Measurements from ENCODE around the gene LY86. TPM values are rescaled to one million over a fixed set of nuclear protein-coding genes. Genes with fewer than 3 reads are reported as not detected.

Gene LY86
- total RNA-seq, result not detected

GRCh38 chr6:6588064-6588923, at the start of gene LY86:
Gene LY86, plus strand, starts transcription at chr6:6588720. Its CDS starts 15 bp downstream, at chr6:6588735.
- Histone ChIP-seq H3K9me3 (no peaks in the 10 kb centered on the region), H3K4me3 (peak within 1 kb of the TSS in 1 of 2 donors; percentile 9), H3K4me1 (no peaks in the 10 kb centered on the region), H3K36me3 (no peaks in the 10 kb centered on the region), H3K27ac (no peak within 1 kb of the TSS), H3K27me3 (no peaks in the 10 kb centered on the region)
- intact Hi-C loops (cut with DNase I), result no loop called here
- DNase-seq (ENCODE audit: low spot score in 2 of 2), result no peak
- TF ChIP-seq, protein P1, sequence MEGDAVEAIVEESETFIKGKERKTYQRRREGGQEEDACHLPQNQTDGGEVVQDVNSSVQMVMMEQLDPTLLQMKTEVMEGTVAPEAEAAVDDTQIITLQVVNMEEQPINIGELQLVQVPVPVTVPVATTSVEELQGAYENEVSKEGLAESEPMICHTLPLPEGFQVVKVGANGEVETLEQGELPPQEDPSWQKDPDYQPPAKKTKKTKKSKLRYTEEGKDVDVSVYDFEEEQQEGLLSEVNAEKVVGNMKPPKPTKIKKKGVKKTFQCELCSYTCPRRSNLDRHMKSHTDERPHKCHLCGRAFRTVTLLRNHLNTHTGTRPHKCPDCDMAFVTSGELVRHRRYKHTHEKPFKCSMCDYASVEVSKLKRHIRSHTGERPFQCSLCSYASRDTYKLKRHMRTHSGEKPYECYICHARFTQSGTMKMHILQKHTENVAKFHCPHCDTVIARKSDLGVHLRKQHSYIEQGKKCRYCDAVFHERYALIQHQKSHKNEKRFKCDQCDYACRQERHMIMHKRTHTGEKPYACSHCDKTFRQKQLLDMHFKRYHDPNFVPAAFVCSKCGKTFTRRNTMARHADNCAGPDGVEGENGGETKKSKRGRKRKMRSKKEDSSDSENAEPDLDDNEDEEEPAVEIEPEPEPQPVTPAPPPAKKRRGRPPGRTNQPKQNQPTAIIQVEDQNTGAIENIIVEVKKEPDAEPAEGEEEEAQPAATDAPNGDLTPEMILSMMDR (IDR thresholded peaks at IDR 0.05), result no peak

GRCh38 chr6:6539036-6539435, 49.5 kb upstream of the LY86 start:
- TF ChIP-seq, protein P1 (IDR thresholded peaks at IDR 0.05), result no peak
- no peaks in the 10 kb centered on the region for H3K9me3 ChIP-seq
- no peaks in the 10 kb centered on the region for H3K27me3 ChIP-seq
- DNase-seq (ENCODE audit: low spot score in 2 of 2), result no peak
- intact Hi-C loops (cut with DNase I), result no loop called here
- H3K27ac ChIP-seq, result no peak overlapping the region
- H3K36me3 ChIP-seq, result no peaks in the 10 kb centered on the region
- no peak overlapping the region for H3K4me3 ChIP-seq
- H3K4me1 ChIP-seq, result no peaks in the 10 kb centered on the region

- Histone ChIP-seq H3K36me3 (no peaks in the 10 kb centered on the region), H3K4me1 (peaks cover 6 to 7% of the 10 kb centered on the region in 2 donors), H3K4me3 (no peak overlapping the region), H3K9me3 (no peaks in the 10 kb centered on the region), H3K27me3 (no peaks in the 10 kb centered on the region), H3K27ac (no peak overlapping the region)
- no peak for DNase-seq (ENCODE audit: low spot score in 2 of 2)
- intact Hi-C loops (cut with DNase I), result no loop called here
- TF ChIP-seq, protein P1 (IDR thresholded peaks at IDR 0.05), result no peak
Measured at GRCh38 chr6:6542357-6542756, 46.2 kb upstream of the LY86 start.

GRCh38 chr6:6543181-6543879, 45.2 kb upstream of the LY86 start:
- intact Hi-C loops (cut with DNase I), result no loop called here
- Histone ChIP-seq H3K4me1 (peaks cover 6 to 7% of the 10 kb centered on the region in 2 donors), H3K36me3 (no peaks in the 10 kb centered on the region), H3K27me3 (no peaks in the 10 kb centered on the region), H3K4me3 (no peak overlapping the region), H3K27ac (no peak overlapping the region), H3K9me3 (no peaks in the 10 kb centered on the region)
- DNase-seq (ENCODE audit: low spot score in 2 of 2), result no peak
- TF ChIP-seq, protein P1 (IDR thresholded peaks at IDR 0.05), result no peak

- no peaks in the 10 kb centered on the region for H3K9me3 ChIP-seq
- DNase-seq (ENCODE audit: low spot score in 2 of 2), result no peak
- no peaks in the 10 kb centered on the region for H3K27me3 ChIP-seq
- H3K36me3 ChIP-seq, result no peaks in the 10 kb centered on the region
- TF ChIP-seq, protein P1 (IDR thresholded peaks at IDR 0.05), result no peak
- no peak overlapping the region for H3K27ac ChIP-seq
- H3K4me3 ChIP-seq, result peak overlapping the region; percentile 53 to 67
- intact Hi-C loops (cut with DNase I), result loop anchor here (5.0 kb wide), 1 partner anchor 488 kb away; no protein-coding TSS in a partner anchor
- H3K4me1 ChIP-seq, result peaks cover 6 to 7% of the 10 kb centered on the region in 2 donors
Measured at GRCh38 chr6:6545616-6546317, 42.8 kb upstream of the LY86 start.
